HG02763 (cell line): ENCODE data around the gene CGN.
"Not testable (repeated sequence)": the region's sequence is repeated elsewhere in the genome, so short reads cannot be mapped to it uniquely, and the experiment has no call there.

Source experiments
- ATAC-seq: cut with Tn5 transposase; IDR thresholded peaks from one replicate; pipeline ENCODE4 v1.9.1; 2021; ENCODE audit warnings: mild to moderate bottlenecking, moderate library complexity; ENCODE audit not compliant: unreplicated experiment

Gene CGN

DNA sequence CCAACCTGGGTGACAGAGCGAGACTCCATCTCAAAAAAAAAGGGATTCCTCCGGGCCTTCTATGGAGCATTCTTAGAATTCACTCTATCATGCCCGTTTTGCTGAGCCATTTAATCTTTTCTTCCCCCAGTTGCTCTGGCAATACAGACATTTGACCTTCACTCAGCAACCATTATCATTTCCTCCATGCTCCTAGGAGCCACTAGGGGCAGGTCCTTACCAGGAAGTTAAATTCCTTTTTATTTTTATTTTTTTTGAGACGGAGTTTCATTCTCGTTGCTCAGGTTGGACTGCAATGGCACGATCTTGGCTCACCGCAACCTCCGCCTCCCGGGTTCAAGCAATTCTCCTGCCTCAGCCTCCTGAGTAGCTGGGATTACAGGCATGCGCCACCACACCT lies 9.7 kb upstream of the CGN start:
- no peak for ATAC-seq

DNA sequence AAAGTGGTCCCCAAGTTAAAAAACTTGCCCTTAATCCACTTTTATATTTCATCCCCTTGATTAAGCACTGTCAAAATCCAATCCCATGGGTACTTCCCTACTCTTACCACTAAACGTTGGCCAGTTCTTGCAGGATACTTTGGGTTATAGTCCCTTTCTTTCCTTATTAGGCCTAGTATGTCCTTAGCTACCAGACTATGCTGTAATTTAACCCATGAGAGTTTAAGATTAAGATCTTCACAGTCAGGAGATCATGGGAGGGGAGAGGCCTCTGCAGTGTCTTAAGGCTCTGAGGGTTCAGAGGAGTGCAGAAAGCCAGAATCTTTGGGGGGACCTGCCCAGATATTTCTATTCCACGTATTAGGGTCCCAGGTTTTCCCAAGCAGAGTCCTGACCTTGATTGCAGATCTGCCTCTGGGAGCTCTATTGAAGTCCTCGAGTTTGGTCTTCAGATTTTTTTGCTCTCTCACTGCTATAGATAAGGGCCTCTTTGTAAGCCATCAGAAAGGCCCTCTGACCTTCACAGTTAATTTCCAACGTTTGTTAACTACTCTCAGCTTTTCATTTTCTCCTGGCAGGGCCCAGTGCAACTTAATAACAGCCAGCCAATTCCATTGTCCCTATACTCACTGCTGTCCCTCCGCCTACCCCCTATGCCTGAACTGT lies 9.0 kb upstream of the CGN start:
- no peak for ATAC-seq

DNA sequence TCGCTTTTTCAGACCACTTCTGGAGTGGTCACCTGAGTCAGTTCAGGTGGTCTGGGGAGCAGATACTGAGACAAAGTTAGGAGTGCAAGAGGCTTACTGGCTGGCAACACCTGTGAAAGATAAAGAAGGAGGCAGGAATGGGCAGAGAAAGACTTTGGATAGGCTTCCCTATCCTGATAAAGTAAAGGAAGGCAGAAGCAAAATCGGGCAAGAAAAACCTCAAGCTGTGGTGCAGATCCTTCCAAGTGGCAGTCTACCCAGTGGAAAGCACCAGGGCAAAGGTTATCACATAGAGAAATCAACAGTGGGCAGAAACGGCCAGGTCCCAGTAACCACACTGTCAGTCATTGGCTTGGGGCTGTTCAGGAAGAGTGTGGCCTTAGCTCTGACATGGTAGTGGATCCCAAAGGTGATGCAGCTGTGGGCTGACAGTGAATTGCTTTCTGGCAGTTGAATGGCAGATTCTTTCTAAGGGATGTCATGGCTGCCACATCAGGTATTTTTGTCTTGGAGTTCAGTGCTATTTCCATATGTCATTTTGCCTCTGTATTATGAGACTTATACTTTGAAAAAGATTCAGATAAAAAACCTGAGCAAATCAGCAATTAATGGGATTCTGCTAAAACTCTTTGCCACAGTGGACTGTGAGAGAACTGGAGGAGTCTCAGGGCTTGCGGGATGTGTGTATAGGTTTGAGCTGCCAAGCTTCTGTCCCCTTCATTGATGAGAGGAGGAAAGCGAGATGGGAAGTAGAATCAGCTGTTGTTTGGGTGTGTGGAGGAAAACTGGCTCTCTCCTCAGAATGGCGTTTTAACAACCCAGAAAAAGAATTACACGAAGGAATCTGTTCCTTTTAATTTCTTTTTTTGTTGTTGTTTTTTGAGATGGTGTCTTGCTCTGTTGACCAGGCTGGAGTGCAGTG lies 8.1 kb upstream of the CGN start:
- no peak for ATAC-seq

DNA sequence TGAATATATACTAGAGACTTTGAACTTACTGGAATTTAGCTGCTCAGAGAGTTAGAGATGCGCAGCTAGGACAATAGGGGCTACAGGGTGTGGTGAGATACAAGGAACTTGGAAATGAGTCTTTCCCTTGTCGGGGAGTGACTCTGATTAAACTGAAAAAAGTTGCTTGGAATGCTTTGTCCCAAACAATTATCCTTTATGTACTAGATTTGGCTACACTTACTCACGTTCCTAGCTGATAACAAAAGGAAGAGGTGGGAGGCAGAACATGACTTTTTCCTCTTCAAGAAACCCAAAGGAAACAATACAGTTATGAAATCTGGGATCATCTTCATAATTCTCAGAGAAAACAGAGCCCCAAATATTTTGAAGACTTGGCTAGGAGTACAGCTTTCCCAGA lies 6.9 kb upstream of the CGN start:
- no peak for ATAC-seq

DNA sequence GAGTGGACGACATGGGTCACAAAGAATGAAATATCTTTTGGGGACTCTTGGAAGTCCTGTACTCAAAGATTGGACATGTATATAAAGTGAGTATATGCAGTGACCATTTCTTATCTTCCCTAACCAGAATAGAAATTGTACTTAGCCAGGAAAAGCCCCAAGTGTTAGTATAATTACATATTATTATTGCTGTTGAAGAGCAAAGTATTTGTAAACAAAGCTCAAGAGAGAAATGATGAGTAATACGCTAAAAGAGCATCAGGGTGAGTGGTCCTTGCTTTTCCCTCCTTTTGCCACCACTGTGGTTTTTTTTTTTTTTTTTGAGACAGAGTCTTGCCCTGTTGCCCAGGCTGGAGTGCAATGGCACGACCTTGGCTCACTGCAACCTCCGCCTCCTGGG lies 6.4 kb upstream of the CGN start:
- ATAC-seq, result no peak

DNA sequence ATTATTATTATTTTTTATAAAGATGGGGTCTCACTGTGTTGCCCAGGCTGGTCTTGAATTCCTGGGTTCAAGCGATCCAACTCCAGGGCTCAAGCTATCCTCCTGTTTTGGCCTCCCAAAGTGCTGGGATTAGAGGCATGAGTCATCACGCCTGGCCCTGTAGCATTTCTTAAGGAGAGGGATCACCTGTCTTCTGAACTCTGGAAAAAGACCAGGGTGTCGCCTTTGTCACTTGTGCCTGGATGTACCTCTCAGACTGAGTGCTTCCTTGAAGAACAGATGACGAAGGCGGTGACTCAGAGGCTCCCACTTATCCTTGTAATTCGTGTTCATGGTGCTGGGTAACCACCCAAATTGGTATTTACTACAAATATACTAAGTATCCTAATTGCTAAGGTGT lies 2.4 kb upstream of the CGN start:
- no peak for ATAC-seq

DNA sequence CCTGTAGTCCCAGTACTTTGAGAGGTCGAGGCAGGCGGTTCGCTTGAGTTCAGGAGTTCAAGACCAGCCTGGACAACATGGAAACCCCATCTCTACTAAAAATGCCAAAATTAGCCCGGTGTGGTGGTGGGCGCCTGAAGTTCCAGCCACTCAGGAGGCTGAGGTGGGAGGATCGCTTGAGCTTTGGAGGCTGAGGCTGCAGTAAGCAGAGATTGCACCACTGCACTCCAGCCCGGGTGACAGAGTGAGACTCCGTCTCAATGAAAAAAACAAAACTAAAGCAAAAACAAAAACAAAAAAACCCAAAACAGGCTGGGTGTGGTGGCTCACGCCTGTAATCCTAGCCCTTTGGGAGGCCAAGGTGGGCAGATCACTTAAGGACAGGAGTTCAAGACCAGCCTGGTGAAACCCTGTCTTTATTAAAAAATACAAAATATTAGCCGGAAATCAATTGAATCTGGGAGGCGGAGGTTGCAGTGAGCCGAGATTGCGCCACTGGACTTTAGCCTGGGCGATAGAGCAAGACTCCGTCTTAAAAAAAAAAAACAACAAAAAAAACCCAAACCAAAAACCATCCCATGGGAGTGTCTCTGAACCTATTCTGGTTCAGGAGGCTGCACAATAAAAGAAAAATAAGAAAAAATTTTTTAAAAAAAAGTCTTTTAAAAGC lies 1.7 kb upstream of the CGN start:
- no peak for ATAC-seq

DNA sequence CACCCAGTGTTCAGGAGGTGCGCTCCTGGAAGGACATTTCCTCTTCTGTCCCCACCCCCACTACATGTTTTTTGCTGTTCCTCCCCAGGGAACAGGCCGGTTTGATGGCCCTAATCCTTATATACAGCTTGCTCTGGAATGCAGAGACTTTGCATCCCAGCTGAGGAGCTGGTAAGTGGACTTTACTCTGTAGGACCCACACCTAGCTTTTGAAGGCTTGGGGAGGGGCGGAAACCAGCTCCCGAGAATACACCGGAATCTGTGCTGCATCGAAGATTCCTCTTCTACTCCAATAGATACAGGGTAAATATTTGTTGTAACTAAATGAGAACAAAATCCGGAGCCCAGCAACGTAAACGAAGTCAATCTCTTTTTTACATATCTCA lies 1.2 kb upstream of the CGN start:
- ATAC-seq, result no peak

DNA sequence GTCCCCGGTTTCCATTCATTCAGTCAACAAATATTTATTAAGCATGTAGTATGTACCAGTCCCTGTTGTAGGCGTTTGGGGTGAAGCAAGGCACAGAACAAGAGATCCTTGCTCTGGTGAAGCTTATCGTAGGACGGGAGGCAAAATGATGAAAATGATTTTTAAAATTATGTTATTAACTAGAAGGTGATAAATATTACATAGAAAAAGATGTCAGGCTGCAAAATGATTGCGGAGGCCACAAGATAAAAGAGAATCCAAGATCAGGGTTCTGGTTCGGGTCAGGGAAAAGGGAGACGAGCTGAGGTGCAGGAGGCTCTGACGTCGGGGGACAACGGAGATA lies 602 bp upstream of the CGN start:
- ATAC-seq, result no peak

DNA sequence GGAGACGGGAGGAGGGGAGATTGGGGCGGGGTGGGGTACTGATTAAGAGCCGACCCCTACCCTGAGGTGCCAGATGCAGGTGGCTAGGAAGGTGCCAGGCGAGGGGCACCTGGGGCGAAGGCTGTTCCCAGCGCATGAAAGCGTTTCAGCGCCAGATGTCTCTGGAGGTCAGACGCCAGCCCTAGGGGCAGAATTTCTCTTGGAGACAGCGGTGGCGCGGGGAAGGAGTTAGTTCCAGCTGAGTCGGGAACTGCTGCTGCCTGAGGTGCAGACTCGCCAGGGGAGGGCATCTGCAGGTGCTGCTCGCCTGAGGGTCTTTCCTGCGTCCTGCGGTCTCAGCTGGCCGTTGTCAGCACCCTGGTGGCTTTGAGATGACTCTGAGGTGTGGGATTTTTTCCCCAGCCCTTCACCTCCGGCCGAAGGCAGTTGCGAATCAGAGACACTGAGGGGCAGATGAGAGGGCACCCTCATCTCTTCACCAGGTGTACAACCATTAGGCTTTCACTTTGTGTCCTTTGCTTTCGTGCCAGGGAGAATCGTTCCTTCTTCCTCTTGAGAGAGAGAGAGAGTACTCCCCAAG lies 539 bp downstream of the CGN start:
- ATAC-seq, result no peak

DNA sequence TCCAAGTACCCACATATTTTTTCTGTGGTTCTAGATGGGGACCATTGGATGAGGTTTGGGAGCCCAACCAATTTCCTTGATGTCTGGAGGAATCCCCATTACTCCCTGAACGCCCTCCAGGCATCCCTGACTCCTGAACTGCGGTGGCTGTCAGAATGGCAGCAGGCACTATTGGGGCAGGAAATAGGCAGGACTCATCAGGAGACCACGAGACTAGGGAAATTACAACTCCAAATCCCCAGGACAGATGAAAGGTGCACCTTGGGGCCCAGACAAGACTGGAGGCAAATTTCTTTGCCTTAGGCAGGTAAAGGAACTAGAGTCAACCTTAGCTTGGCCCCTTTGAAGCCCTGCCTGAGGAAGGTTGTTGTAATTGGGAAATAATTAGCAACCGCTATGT lies 1.1 kb downstream of the CGN start:
- no peak for ATAC-seq

DNA sequence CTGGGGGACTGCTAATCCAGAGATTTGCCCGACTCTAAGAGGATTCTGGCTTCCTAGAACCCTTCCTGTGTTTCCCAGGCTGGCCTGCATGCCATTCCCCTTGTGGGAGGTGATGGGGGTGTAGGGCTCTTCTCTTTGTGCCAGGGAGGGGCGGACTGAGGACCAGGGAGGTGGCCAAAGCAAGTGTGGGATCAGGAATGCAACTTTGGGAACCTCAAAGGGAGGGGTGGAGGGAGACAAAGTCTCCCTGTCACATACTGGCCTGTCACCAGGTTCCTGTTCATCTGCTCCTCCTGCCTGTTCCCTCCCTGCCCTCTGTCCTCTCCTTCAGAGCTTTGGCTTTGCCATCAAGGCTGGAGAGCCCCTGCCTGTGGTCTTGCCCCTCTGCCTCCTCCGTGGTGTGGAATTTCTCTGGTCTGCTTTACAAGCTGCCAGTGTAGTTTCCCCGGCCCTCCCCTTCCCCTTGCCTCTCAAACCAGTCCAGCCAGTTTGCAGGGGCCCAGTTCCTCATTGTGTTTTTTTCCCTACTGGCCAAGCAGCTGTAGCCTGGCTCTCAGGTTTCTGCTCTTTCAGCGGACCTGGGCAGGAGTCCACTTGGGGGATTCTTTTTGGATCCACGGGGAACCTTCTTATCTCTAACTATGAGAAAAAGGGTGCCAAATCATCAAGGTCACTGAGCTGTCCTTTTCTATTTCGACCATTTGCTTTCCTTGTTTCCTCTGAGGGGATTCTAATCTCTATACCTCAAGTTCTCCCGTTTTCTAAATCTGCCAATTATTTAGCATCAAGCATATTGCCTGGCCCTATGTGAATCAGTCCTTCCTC lies 1.8 kb downstream of the CGN start:
- ATAC-seq, result no peak

DNA sequence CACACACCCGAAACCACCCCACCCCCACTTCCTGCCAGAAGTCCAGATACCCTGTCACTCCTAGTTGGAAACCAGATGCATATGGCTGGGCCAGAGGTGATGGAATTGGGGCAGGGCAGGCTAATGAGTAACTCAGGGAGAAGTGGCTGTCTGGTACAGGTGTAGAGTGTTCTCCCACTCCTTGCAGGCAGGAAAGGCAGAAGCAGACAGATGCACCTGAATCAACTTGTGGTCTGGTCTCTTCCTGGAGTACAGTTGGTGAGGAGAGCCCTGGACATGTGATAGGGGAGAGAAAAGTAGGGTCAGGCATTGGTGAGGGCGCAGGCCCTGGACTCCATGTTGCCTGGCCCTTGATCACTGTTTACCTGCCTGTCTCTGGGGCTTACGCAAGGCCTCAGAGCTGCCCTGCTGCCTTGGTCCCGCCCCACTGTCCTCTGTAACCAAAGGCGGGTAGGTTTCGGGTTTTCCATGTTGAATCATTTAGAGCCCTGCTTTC lies 2.5 kb downstream of the CGN start:
- ATAC-seq, result no peak

DNA sequence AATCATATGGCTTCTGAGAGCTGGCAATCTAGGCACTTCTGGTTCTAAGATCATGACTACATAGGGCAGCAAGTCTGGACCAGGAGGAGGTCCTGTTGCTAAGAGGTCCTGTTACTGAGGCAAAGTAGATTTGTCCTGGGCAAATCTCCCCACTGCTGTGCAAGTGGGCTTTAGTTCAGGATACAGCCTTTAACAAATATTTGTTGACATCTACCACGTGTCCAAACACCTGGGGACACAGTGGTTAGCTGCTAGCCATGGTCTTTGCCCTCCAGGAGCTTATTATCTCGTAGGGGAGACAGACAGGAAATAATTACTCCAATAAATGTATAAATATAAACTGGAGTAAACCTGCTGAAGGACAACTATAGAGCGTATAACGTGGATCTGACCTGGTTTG lies 3.2 kb downstream of the CGN start:
- ATAC-seq, result no peak

DNA sequence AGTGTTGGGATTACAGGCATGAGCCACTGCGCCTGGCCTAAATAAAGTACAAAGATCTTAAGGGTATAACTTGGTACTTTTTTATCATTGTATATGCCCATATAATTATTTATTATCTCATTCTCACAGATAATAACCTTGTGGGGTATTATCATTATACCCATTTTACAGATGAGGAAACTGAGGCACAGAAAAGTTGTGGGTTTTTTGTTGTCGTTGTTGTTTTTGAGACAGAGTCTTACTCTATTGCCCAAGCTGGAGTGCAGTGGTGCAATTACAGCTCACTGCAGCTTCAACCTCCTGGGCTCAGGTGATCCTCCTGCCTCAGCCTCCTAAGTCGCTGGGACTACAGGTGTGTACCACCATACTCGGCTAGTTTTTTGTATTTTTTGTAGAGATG lies 4.1 kb downstream of the CGN start:
- ATAC-seq, result no peak

DNA sequence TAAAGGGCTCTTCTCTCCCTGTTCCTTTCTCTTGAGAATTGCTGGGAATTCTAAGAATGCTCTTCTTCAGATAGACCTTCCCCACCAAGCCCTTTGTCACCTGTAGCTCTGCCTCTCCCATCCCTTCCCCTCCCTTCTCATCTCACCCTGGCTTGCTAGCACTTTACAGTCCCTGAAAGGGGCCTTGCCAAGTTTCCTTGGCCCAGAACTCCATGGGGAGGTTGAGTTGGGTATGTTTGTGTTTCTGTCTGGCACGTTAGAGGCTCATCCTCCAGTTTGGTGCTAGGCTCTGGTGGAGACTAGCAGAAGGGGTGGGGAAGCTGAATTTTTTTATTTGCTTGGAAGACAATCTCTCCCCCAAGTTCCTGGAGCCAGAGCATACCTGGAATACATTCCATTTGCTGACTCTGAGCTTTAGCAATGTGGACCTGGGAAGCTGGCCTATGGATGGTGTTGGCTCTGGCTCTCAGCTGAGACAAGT lies 4.9 kb downstream of the CGN start:
- ATAC-seq, result no peak

DNA sequence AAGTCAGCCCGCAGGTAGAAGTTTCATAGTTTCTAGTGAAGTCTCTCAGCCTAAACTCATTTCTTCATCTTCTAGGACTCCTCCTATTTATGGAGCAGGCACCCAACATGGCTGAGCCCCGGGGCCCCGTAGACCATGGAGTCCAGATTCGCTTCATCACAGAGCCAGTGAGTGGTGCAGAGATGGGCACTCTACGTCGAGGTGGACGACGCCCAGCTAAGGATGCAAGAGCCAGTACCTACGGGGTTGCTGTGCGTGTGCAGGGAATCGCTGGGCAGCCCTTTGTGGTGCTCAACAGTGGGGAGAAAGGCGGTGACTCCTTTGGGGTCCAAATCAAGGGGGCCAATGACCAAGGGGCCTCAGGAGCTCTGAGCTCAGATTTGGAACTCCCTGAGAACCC lies 7.2 kb downstream of the CGN start:
- no peak for ATAC-seq

DNA sequence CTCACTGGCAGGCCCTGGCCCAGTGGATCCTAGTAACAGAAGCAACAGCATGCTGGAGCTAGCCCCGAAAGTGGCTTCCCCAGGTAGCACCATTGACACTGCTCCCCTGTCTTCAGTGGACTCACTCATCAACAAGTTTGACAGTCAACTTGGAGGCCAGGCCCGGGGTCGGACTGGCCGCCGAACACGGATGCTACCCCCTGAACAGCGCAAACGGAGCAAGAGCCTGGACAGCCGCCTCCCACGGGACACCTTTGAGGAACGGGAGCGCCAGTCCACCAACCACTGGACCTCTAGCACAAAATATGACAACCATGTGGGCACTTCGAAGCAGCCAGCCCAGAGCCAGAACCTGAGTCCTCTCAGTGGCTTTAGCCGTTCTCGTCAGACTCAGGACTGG lies 7.7 kb downstream of the CGN start:
- ATAC-seq, result no peak

DNA sequence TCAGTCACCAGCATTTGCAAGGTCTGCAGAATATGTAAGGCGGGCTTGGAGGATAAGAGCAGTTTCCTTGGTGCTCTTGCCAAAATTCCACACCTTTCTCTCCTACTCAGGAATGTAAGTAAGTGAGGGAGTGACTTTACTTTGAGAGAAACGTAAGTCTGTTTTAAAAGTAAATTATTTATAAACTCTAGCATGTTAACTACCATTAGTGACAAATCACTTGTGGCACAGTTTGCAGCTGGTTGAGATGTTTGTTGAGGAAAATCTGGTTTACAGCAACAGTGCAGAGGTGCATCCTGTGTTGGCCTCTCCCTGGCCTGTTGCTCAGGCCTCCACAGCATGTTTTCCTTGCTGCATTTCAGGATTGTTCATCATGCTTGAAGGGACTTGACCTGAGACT lies 8.5 kb downstream of the CGN start:
- ATAC-seq, result no peak

DNA sequence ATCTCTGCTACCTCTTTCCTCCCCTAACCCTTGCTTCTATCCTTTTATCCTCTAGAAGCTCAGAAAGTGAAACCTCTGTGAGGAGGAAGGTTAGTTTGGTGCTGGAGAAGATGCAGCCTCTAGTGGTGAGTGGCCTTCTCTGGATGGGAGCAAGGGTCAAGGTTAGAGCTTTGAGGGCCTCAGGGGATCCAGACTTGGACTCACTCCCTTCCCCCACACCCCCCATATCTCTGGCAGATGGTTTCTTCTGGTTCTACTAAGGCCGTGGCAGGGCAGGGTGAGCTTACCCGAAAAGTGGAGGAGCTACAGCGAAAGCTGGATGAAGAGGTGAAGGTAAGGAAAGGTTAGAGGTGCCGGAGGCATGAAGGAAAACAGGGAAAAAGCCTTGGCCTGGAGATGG lies 9.2 kb downstream of the CGN start:
- ATAC-seq, result no peak

DNA sequence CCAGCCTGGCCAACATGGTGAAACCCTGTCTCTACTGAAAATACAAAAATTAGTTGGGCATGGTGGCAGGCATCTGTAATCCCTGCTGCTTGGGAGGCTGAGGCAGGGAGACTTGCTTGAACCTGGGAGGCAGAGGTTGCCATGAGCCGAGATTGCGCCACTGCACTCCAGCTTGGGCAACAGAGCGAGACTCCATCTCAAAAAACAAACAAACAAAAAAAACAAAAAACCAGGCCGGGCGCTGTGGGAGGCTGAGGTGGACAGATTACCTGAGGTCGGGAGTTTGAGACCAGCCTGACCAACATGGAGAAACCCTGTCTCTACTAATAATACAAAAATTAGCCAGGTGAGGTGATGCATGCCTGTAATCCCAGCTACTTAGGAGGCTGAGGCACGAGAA lies 11.2 kb downstream of the CGN start:
- not testable (repeated sequence) for ATAC-seq
